ENCODE measurements around the gene NDUFC1. TPM values are rescaled to one million over a fixed set of nuclear protein-coding genes. Genes with fewer than 3 reads are reported as not detected.

Gene NDUFC1
- total RNA-seq, 1 experiment from 2014 or later = 61.7 TPM

DNA sequence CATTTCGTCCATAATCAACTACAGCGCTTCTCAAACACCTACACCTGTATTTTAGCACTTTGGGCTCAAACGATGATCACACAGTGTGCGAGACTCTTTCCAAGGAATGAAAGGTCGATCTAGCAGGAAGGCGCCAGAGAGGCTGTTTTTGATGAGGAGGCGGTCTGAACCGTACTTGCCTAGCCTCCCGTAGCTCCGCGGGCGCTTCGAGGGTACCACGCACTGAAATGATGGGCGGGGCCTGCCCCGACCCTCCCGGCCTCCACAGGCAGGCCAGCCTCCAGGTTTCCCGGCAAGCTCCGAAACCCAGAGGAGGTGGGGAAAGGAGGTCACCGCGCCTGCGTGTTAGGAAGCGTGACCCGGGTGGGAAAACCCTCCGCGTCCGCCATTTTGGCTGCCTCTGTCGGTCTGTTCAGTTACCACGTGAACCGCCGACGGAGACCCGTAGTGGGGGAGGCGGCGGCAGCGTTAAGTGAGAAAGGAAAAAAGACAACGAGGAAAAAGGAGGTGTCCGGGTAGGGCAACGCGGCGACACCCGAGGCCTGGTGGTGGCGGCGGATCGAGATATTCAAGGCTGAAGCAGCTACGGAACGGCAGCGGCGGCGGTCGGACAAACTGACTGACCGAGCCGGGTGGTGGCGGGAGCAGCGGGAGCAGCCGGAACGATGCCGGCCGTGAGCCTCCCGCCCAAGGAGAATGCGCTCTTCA lies 1.0 kb downstream of the NDUFC1 start, which contains the start of gene NAA15 (continued):
- TF ChIP-seq AFF4 (CRISPR knock-in tag; IDR thresholded peaks at IDR 0.05; ENCODE audit: borderline replicate concordance) = peak; percentile 83; the same call in 1 of the 2 replicates
- no peak for TF ChIP-seq ZMAT4 (CRISPR knock-in tag; IDR thresholded peaks at IDR 0.05)
- no peak for TF ChIP-seq NFATC4 (CRISPR knock-in tag; IDR thresholded peaks at IDR 0.05)
- TF ChIP-seq, protein P1, sequence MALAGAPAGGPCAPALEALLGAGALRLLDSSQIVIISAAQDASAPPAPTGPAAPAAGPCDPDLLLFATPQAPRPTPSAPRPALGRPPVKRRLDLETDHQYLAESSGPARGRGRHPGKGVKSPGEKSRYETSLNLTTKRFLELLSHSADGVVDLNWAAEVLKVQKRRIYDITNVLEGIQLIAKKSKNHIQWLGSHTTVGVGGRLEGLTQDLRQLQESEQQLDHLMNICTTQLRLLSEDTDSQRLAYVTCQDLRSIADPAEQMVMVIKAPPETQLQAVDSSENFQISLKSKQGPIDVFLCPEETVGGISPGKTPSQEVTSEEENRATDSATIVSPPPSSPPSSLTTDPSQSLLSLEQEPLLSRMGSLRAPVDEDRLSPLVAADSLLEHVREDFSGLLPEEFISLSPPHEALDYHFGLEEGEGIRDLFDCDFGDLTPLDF (CRISPR knock-in tag; IDR thresholded peaks at IDR 0.05) = no peak
- TF ChIP-seq ZBTB21 (CRISPR knock-in tag; IDR thresholded peaks at IDR 0.05; ENCODE audit: borderline replicate concordance) = 0 out of 2 replicates have a peak, but pooled peaks have one; percentile 31
- no peak for TF ChIP-seq OVOL2 (CRISPR knock-in tag; IDR thresholded peaks at IDR 0.05; ENCODE audit: borderline replicate concordance)
- TF ChIP-seq, protein P2, sequence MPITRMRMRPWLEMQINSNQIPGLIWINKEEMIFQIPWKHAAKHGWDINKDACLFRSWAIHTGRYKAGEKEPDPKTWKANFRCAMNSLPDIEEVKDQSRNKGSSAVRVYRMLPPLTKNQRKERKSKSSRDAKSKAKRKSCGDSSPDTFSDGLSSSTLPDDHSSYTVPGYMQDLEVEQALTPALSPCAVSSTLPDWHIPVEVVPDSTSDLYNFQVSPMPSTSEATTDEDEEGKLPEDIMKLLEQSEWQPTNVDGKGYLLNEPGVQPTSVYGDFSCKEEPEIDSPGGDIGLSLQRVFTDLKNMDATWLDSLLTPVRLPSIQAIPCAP (CRISPR knock-in tag; IDR thresholded peaks at IDR 0.05) = no peak
- 0 out of 2 replicates have a peak, but pooled peaks have one; percentile 51 for TF ChIP-seq NFE2L1 (CRISPR knock-in tag; IDR thresholded peaks at IDR 0.05)
- TF ChIP-seq, protein P3, sequence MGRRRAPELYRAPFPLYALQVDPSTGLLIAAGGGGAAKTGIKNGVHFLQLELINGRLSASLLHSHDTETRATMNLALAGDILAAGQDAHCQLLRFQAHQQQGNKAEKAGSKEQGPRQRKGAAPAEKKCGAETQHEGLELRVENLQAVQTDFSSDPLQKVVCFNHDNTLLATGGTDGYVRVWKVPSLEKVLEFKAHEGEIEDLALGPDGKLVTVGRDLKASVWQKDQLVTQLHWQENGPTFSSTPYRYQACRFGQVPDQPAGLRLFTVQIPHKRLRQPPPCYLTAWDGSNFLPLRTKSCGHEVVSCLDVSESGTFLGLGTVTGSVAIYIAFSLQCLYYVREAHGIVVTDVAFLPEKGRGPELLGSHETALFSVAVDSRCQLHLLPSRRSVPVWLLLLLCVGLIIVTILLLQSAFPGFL (CRISPR knock-in tag; IDR thresholded peaks at IDR 0.05; ENCODE audit: borderline replicate concordance) = no peak
- TF ChIP-seq CBFB (CRISPR knock-in tag; IDR thresholded peaks at IDR 0.05; ENCODE audit: low read depth) = peak; percentile 29; the same call in 1 of the 2 replicates
- TF ChIP-seq USF1 (CRISPR knock-in tag; IDR thresholded peaks at IDR 0.05) = peak; percentile 75; the same call in 1 of the 2 replicates
- TF ChIP-seq SMAD3 (CRISPR knock-in tag; IDR thresholded peaks at IDR 0.05; ENCODE audit: borderline replicate concordance) = 0 out of 2 replicates have a peak, but pooled peaks have one; percentile 53
- TF ChIP-seq NR2C2 (CRISPR knock-in tag; IDR thresholded peaks at IDR 0.05) = peak; percentile 88
- peak; percentile 75 for TF ChIP-seq USF2 (CRISPR knock-in tag; IDR thresholded peaks at IDR 0.05)
- no peak for TF ChIP-seq CDX4 (CRISPR knock-in tag; IDR thresholded peaks at IDR 0.05; ENCODE audit: borderline replicate concordance)
- peak; percentile 23 for TF ChIP-seq FOXK1 (CRISPR knock-in tag; IDR thresholded peaks at IDR 0.05)
- TF ChIP-seq AR (CRISPR knock-in tag; IDR thresholded peaks at IDR 0.05) = no peak
- TF ChIP-seq ZNF281 (CRISPR knock-in tag; IDR thresholded peaks at IDR 0.05) = no peak; the same call in 1 of the 2 replicates

Data from WTC11 (cell line).